Neural cell (in vitro differentiated cells): ENCODE results near the gene VPS37B. TPM values are rescaled to one million over a fixed set of nuclear protein-coding genes. Genes with fewer than 3 reads are reported as not detected.
A peak's percentile ranks its signal among the peaks of the same experiment; 100 is the strongest.

ENCODE experiments used
- H2AFZ ChIP-seq: fragments of 200-600, 300-800 bp; sonication (generic), shearing (Covaris generic); 2 replicates; pipeline ENCODE4 v1.6.0; 2014; ENCODE audit warnings: low read depth, mild to moderate bottlenecking, antibody characterized with exemption, low read length, moderate library complexity
- H3F3A ChIP-seq: fragments of 200-600 bp; shearing (Covaris generic); 2 replicates; pipeline ENCODE4 v1.6.1; 2016; ENCODE audit warnings: mild to moderate bottlenecking, moderate library complexity, mixed read lengths, antibody characterized with exemption, low read length; ENCODE audit not compliant: insufficient read depth, poor library complexity, severe bottlenecking
- H3K27ac ChIP-seq: fragments of 200-600, 300-800 bp; sonication (generic), shearing (Covaris generic); 2 replicates; pipeline ENCODE4 v1.5.1; 2014; ENCODE audit warnings: mild to moderate bottlenecking, low read length, moderate library complexity
- H3K27me3 ChIP-seq: fragments of 300-800, 200-600 bp; sonication (generic), shearing (Covaris generic); 2 replicates; pipeline ENCODE4 v1.6.0; 2014; ENCODE audit warnings: mild to moderate bottlenecking, low read depth, low read length, moderate library complexity; ENCODE audit not compliant: insufficient read depth
- H3K36me3 ChIP-seq: fragments of 300-800, 200-600 bp; sonication (generic), shearing (Covaris generic); 2 replicates; pipeline ENCODE4 v1.5.1; 2014; ENCODE audit warnings: mild to moderate bottlenecking, antibody characterized with exemption, low read length, moderate library complexity; ENCODE audit not compliant: insufficient read depth
- H3K4me2 ChIP-seq: fragments of 300-800, 200-600 bp; sonication (generic), shearing (Covaris generic); 2 replicates; pipeline ENCODE4 v1.6.0; 2014; ENCODE audit warnings: mild to moderate bottlenecking, low read length
- H3K4me3 ChIP-seq: fragments of 300-800, 200-600 bp; sonication (generic), shearing (Covaris generic); 2 replicates; pipeline ENCODE4 v1.5.1; 2014; ENCODE audit warnings: mild to moderate bottlenecking, low read length, moderate library complexity
- H3K79me2 ChIP-seq: fragments of 200-600 bp; shearing (Covaris generic); replicated peaks from 2 replicates; pipeline ENCODE4 v1.6.0; 2014; ENCODE audit warnings: mild to moderate bottlenecking, low read length, moderate library complexity; ENCODE audit not compliant: insufficient read depth
- H3K9ac ChIP-seq: fragments of 300-800, 200-600 bp; sonication (generic), shearing (Covaris generic); 2 replicates; pipeline ENCODE4 v1.6.1; 2016; ENCODE audit warnings: mild to moderate bottlenecking, low read length, mixed read lengths
- H3K9me2 ChIP-seq: fragments of 200-600 bp; shearing (Covaris generic); 2 replicates; pipeline ENCODE4 v1.6.1; 2016; ENCODE audit warnings: mild to moderate bottlenecking, low read length, mixed read lengths; ENCODE audit not compliant: insufficient read depth
- H3K9me3 ChIP-seq: fragments of 200-600, 300-800 bp; sonication (generic), shearing (Covaris generic); 2 replicates; pipeline ENCODE4 v1.6.1; 2016; ENCODE audit warnings: mild to moderate bottlenecking, mixed run types, low read length, moderate library complexity, mixed read lengths
- H4K20me1 ChIP-seq: fragments of 200-600 bp; shearing (Covaris generic); 2 replicates; pipeline ENCODE4 v1.6.1; 2016; ENCODE audit warnings: mild to moderate bottlenecking, mixed run types; ENCODE audit not compliant: insufficient read depth
- CTCF ChIP-seq: fragments of 450-650 bp; IDR thresholded peaks from 2 replicates; pipeline ENCODE4 v1.5.1; 2014; ENCODE audit warnings: antibody characterized with exemption, mild to moderate bottlenecking, moderate library complexity; ENCODE audit not compliant: poor library complexity, severe bottlenecking
- EP300 ChIP-seq: fragments of 450-650 bp; conservative IDR thresholded peaks from 2 replicates; pipeline ENCODE4 v1.6.1; 2014; ENCODE audit warnings: antibody characterized with exemption, mild to moderate bottlenecking, moderate library complexity; ENCODE audit not compliant: poor library complexity, severe bottlenecking
- EZH2 ChIP-seq: fragments of 200-600, 300-800 bp; shearing (Covaris generic), sonication (generic); IDR thresholded peaks from 2 replicates; pipeline ENCODE4 v1.6.1; 2014; ENCODE audit warnings: antibody characterized with exemption, low read length, borderline replicate concordance, mild to moderate bottlenecking; ENCODE audit not compliant: insufficient read depth, poor library complexity, severe bottlenecking
- MXI1 ChIP-seq: fragments of 450-650 bp; conservative IDR thresholded peaks from 2 replicates; pipeline ENCODE4 v1.6.1; 2014; ENCODE audit warnings: antibody characterized with exemption, mild to moderate bottlenecking; ENCODE audit not compliant: poor library complexity, severe bottlenecking
- POLR2AphosphoS5 ChIP-seq: IDR thresholded peaks from 2 replicates; pipeline ENCODE4 v1.6.1; 2012
- RAD21 ChIP-seq: fragments of 450-650 bp; conservative IDR thresholded peaks from 2 replicates; pipeline ENCODE4 v1.6.1; 2014; ENCODE audit warnings: antibody characterized with exemption, mild to moderate bottlenecking, moderate library complexity
- REST ChIP-seq: IDR thresholded peaks from 2 replicates; pipeline ENCODE4 v1.6.1; 2012; ENCODE audit warnings: borderline replicate concordance
- TAF1 ChIP-seq: IDR thresholded peaks from 2 replicates; pipeline ENCODE4 v1.6.1; 2012; ENCODE audit warnings: low read depth
- polyA plus RNA-seq: library from polyadenylated mRNA; depleted of rRNA; stranded (reverse); fragments of >200 nt; gene quantifications from 2 replicates; pipeline ENCODE4 v1.2.3, GENCODE V29; 2014

Gene VPS37B
- polyA plus RNA-seq, 1 donor from 2014 or later = 30.2 TPM

GRCh38 chr12:122880155-122880667 is 15.7 kb downstream of the VPS37B start:
- peak overlapping the region; percentile 92 for H3K27ac ChIP-seq
- H3K27me3 ChIP-seq = no peaks in the 10 kb centered on the region
- no peak for TF ChIP-seq EZH2
- TF ChIP-seq CTCF = no peak
- TF ChIP-seq POLR2AphosphoS5 = peak; percentile 83
- TF ChIP-seq EP300 = peak; percentile 65
- no peak for TF ChIP-seq TAF1
- peak; percentile 59 for TF ChIP-seq REST
- H3K79me2 ChIP-seq = peaks cover 68% of the 10 kb centered on the region
- H3K9me2 ChIP-seq = no peaks in the 10 kb centered on the region
- H3K9me3 ChIP-seq = no peaks in the 10 kb centered on the region
- H3K9ac ChIP-seq = peak overlapping the region; percentile 63
- H4K20me1 ChIP-seq = no peaks in the 10 kb centered on the region
- H3K4me3 ChIP-seq = peak overlapping the region; percentile 55
- no peaks in the 10 kb centered on the region for H3K36me3 ChIP-seq
- peak overlapping the region; percentile 29 for H2AFZ ChIP-seq
- H3F3A ChIP-seq = peaks cover 4% of the 10 kb centered on the region
- H3K4me2 ChIP-seq = peak overlapping the region; percentile 43

GRCh38 chr12:122878780-122879612 is 16.9 kb downstream of the VPS37B start:
- TF ChIP-seq RAD21 = no peak
- TF ChIP-seq CTCF = no peak
- TF ChIP-seq EP300 = no peak
- no peak for TF ChIP-seq REST
- no peak for TF ChIP-seq MXI1
- Histone ChIP-seq H3K4me2 (no peak overlapping the region), H3K79me2 (peaks cover 66% of the 10 kb centered on the region), H3K9me3 (no peaks in the 10 kb centered on the region), H2AFZ (no peak overlapping the region), H3K9me2 (no peaks in the 10 kb centered on the region), H3K27me3 (no peaks in the 10 kb centered on the region), H3K4me3 (peak overlapping the region; percentile 55), H3F3A (peaks cover 4% of the 10 kb centered on the region), H3K9ac (peak overlapping the region; percentile 63), H3K27ac (peak overlapping the region; percentile 92), H3K36me3 (no peaks in the 10 kb centered on the region), H4K20me1 (no peaks in the 10 kb centered on the region)
